B cell (primary cell): ENCODE measurements around the gene CHMP2B.

Experiments
- CTCF ChIP-seq: fragments of 200-600 bp; IDR thresholded peaks from one replicate; pipeline ENCODE4 v1.8.0; 2022; ENCODE audit warnings: antibody characterized with exemption, mild to moderate bottlenecking
- EZH2 ChIP-seq: IDR thresholded peaks from 2 replicates; pipeline ENCODE4 v1.6.1; 2012; ENCODE audit warnings: borderline replicate concordance, low read depth, mild to moderate bottlenecking, moderate library complexity, low read length; ENCODE audit not compliant: insufficient read depth, poor library complexity, severe bottlenecking

DNA sequence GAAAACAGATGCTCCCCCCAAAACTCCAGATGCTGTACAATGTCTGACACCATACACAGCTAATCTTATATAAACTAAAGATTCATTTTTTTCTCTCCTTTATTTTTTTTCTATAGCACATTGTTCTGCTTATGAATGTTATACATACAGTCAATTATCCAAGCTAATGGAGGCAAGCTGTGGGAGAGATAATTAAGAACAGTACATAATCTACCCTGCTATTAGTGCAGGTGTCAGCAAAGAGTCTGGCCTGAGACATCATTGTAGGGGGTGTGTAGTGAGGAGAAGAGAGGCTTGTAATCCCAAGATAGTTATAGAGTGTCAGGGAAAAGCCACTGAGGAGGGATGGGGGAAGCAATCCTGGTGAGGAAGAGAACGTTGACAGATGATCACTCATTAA, 25.4 kb upstream of the CHMP2B start:
- TF ChIP-seq CTCF (no peak), EZH2 (no peak)
